HG02642 (cell line): ENCODE results near the gene CACNG5.

Experiments
- ATAC-seq: cut with Tn5 transposase; IDR thresholded peaks from one replicate; pipeline ENCODE4 v1.9.1; 2021; ENCODE audit warnings: mild to moderate bottlenecking; ENCODE audit not compliant: unreplicated experiment, poor library complexity

The CACNG5 gene, protein sequence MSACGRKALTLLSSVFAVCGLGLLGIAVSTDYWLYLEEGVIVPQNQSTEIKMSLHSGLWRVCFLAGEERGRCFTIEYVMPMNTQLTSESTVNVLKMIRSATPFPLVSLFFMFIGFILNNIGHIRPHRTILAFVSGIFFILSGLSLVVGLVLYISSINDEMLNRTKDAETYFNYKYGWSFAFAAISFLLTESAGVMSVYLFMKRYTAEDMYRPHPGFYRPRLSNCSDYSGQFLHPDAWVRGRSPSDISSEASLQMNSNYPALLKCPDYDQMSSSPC

DNA sequence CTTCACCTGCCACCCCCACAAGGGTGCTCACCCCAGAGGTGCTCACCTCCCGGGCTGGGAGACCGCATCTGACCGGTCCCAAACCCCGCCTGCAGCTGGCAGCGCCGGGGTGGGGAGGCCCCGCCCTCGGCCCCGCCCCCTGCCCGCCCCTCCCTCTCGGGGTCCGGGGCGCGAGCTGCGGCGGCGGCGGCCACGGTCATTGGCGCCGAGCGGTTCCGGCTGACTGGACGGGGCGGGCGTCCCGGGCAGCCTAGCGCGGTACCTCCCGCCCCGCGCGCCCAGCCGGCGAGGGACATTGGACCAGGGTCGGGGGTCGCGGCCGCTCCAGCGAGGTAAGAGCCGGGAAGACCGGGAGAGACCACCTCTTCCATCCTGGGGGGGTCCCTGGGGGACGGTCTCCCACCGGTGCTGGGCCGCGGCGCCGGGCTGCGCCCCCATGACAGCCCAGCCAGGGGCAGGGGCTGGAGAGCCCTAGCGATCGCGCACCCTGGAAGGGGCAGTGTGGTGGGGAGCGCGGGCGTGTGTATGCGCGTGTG, at the start of gene CACNG5:
TSS of gene CACNG5 (plus strand) at position 199 of the 536 bp plus-strand sequence. CDS start 42,216 bp downstream, outside the sequence.
- no peak for ATAC-seq

GRCh38 chr17:66786107-66786506, 48.8 kb upstream of the CACNG5 start:
- no peak for ATAC-seq

GRCh38 chr17:66787914-66788313, 47.0 kb upstream of the CACNG5 start:
- no peak for ATAC-seq

DNA sequence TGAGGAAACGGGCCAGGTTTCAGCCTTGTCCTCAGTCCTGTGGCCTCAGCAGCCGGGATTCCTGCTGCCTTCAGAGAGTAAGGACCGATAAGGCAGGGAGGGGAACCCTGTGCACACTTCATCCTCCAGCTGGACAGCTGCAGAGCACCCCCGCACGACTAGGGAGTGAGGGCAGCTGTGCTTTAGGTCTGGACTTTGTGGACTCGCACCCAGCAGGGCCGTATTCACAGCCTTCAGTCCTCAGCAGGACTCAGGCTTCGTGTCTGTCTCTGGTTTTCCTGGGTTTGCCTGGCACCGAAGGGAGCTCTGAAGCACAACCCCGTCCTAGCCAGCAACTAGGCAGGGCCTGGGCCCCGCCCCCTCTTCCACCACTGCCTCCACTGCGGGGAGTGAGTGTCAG, 45.8 kb upstream of the CACNG5 start:
- no peak for ATAC-seq

- ATAC-seq, result no peak
Observed at GRCh38 chr17:66789961-66790437, 44.9 kb upstream of the CACNG5 start.

- no peak for ATAC-seq
Observed at GRCh38 chr17:66790501-66791061, 44.3 kb upstream of the CACNG5 start.

GRCh38 chr17:66791347-66791746, 43.6 kb upstream of the CACNG5 start:
- ATAC-seq, result no peak

DNA sequence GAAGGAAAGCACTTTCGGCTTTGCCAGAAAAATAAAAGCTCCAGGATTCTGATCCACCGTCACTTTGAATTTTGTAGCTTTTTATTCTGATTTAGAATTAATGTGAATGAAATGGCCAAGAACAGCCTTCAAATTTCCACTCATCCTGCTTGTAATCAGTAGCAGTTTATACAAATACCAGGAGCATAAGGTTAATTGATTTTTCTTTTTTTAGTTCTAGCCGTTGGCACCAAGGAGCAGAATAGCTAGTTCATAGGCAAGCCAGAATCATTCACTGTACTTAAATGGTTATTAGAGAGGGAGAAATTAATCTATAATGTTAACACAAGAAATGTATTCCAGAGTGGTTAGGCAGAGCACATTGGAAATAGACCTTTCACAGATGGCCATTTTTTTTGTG, 41.1 kb upstream of the CACNG5 start:
- ATAC-seq, result no peak

GRCh38 chr17:66795486-66795885, 39.4 kb upstream of the CACNG5 start:
- ATAC-seq, result no peak

GRCh38 chr17:66799849-66800537, 34.9 kb upstream of the CACNG5 start:
- ATAC-seq, result no peak

- no peak for ATAC-seq
Observed at GRCh38 chr17:66803474-66803951, 31.4 kb upstream of the CACNG5 start.

DNA sequence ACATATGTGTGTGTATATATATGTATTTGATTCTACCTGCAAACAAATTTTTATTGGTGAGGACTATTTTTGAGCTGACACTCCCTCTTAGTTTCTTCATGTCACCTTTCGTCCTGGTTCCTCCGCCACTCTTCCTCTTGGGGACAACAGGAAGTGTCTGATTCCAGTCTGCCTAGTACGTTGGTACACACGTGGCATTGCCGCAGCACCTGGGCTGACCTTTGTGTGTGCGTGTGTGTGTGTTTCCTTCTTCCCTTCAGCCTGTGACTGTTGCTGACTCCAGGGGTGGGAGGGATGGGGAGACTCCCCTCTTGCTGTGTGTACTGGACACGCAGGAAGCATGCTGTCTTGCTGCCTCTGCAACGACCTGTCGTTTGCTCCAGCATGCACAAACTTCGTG, 29.4 kb upstream of the CACNG5 start:
- no peak for ATAC-seq

DNA sequence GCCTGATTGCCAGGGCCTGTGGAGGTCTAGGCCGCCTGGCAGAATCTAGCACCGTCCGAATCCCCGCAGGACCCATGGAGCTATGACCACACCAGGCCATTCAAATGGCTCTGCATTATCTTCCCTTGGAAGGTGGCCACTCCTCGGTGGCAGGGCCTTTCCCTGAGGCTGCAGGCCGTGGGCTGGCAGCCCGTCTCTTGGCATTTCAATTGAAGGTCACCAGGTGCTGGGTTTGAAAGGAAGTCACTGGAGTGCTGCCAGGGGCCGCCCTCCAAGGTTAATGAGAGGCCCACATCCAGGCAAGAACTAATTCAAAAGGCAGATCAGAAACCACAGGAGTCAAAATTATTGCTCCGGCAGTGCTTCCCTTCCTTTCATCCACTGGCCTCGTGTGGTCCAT, 27.7 kb upstream of the CACNG5 start:
- ATAC-seq, result no peak

DNA sequence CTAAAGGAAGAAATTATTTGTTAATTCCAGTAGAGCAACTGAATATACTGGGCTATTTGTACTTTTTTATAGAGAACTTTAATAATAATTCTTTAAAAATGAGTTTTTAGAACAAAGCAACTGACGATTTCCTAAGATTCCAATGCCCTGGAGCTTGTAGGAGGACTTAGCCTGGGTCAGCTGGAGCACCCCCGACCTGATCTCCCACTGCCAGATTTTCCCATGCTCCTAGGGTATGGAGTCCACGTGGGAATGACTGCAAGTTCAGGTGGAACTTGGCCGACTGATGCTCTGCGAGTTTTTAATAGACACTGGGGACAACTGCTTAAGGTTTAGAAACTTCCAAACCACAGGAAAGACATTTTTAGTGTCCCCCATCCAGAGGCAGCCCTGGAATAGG, 25.5 kb upstream of the CACNG5 start:
- no peak for ATAC-seq

- ATAC-seq, result no peak
Observed at GRCh38 chr17:66810951-66811682, 23.8 kb upstream of the CACNG5 start.

DNA sequence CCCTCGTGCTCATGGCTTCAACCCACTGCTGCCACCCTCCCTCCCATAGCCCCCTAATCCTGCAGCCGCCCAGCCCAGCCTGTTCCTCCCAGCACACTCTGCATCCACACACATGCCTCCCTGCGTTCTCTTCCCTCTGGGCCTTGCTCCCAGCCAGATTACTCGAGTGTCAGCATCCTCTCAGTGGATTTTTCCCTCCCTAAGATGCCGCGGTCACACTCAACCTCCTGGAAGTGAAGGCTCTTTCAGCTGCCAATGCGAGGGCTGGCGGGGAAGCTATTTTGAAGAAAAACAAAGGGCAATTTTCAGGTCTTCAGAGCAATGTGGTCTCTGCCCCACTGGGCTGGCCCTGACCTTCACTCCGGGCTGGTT, 23.2 kb upstream of the CACNG5 start:
- no peak for ATAC-seq

DNA sequence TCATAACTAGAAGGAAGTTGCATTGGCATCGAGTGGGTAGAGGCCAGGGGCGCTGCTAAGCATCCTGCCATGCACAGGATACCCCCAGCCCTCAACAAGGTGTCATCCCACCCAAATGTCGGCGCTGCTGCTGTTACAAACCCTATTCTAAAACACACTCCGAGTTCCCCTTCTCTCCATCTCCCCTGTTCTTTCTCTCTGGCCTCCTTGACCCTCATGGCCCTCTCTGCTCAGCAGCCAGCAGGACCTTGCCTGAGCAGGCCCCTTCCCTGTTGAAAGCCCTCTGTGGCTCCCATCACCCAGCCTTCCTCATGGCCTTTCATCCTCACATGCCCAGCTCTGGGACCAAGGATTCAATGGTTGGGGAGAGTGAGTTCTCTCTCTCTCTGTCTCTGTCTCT, 22.3 kb upstream of the CACNG5 start:
- no peak for ATAC-seq

DNA sequence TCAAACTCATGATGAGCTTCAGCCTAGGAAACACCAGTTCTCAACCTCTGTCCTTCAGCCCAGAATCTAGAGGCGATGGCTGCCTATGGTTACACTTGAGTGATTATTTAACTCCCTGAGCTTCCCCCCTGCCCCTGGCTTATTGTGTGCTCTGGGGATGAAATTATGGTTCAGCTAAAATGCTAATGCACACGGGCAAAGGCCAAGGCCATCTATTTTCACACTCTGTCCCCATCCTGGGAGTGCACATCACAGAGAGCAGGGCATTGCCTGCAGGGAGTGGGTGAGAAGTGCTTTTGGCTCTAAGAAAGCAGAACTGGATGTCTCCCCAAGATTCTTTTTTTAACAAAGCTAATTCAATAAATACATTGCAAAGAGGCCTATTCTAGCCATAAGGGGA, 21.6 kb upstream of the CACNG5 start:
- ATAC-seq, result no peak

DNA sequence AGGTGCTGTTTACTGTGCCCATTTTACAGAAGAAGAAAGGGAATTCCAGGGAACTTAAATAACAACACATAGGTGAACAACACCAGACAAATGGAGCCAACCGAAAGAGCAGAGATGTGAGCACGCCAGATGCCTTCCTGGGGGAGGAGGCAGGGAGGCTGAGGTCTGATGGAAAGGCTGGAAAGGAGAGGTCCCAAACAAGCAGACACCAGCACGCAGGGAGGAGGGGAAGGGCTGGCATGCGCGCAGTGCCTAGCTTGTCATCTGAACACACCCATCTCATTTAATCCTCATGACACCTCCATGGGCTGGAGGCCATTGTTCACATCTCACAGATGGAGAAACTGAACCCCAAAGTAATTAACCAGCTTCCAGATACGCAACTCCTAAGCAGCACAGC, 20.9 kb upstream of the CACNG5 start:
- no peak for ATAC-seq

GRCh38 chr17:66814570-66814969, 20.3 kb upstream of the CACNG5 start:
- no peak for ATAC-seq

GRCh38 chr17:66817750-66818149, 17.2 kb upstream of the CACNG5 start:
- ATAC-seq, result no peak
